Subcutaneous abdominal adipose tissue (tissue), 5 donors: ENCODE measurements around the gene COX6A1.

Experiments used
- H3K27ac ChIP-seq: one replicate; pipeline ENCODE4 v1.7.0; 2013; ENCODE audit warnings: low read depth, mild to moderate bottlenecking, inconsistent platforms, low read length, moderate library complexity
- H3K27me3 ChIP-seq, 5 donors: one replicate each; pipeline ENCODE4 v1.7.0; 2013; ENCODE audit warnings: low read length in 5 of 5, inconsistent platforms in 1 of 5; ENCODE audit not compliant: control insufficient read depth in 5 of 5, insufficient read depth in 4 of 5
- H3K36me3 ChIP-seq, 5 donors: one replicate each; pipeline ENCODE4 v1.7.0; 2013; ENCODE audit warnings: low read length in 5 of 5; ENCODE audit not compliant: control insufficient read depth in 5 of 5, insufficient read depth in 5 of 5
- H3K4me1 ChIP-seq, 5 donors: one replicate each; pipeline ENCODE4 v1.7.0; 2013; ENCODE audit warnings: low read length in 5 of 5, mild to moderate bottlenecking in 3 of 5, moderate library complexity in 1 of 5; ENCODE audit not compliant: control insufficient read depth in 5 of 5, insufficient read depth in 5 of 5
- H3K4me3 ChIP-seq, 5 donors: one replicate each; pipeline ENCODE4 v1.7.0; 2013; ENCODE audit warnings: low read length in 5 of 5, low read depth in 1 of 5
- H3K9ac ChIP-seq, 5 donors: one replicate each; pipeline ENCODE4 v1.7.0; 2013; ENCODE audit warnings: low read length in 5 of 5, mild to moderate bottlenecking in 4 of 5, moderate library complexity in 3 of 5
- H3K9me3 ChIP-seq, 5 donors: one replicate each; pipeline ENCODE4 v1.7.0; 2013; ENCODE audit warnings: low read length in 5 of 5; ENCODE audit not compliant: control insufficient read depth in 5 of 5
- donor health status: healthy.
- donor health status: healthy.
- donor health status: healthy.
- donor health status: healthy.
- donor health status: healthy.

Gene COX6A1

GRCh38 chr12:120406069-120406468 lies 31.8 kb upstream of the COX6A1 start:
- no peak overlapping the region for H3K27ac ChIP-seq
- no peak overlapping the region for H3K4me3 ChIP-seq
- no peaks in the 10 kb centered on the region for H3K9me3 ChIP-seq
- peaks cover 0 to 13% (median 3%) of the 10 kb centered on the region in 5 donors for H3K27me3 ChIP-seq
- no peak overlapping the region for H3K9ac ChIP-seq
- no peaks in the 10 kb centered on the region for H3K36me3 ChIP-seq
- H3K4me1 ChIP-seq: no peaks in the 10 kb centered on the region

- Histone ChIP-seq H3K4me1 (no peaks in the 10 kb centered on the region), H3K9ac (no peak overlapping the region), H3K27me3 (peaks cover 0 to 13% (median 3%) of the 10 kb centered on the region in 5 donors), H3K36me3 (no peaks in the 10 kb centered on the region), H3K27ac (no peak overlapping the region), H3K4me3 (no peak overlapping the region), H3K9me3 (no peaks in the 10 kb centered on the region)
Observed at GRCh38 chr12:120406553-120406952, 31.4 kb upstream of the COX6A1 start.

GRCh38 chr12:120408771-120409170 lies 29.1 kb upstream of the COX6A1 start:
- Histone ChIP-seq H3K27ac (no peak overlapping the region), H3K27me3 (peaks cover 0 to 5% (median 0%) of the 10 kb centered on the region in 5 donors), H3K9ac (no peak overlapping the region), H3K4me3 (no peak overlapping the region), H3K36me3 (no peaks in the 10 kb centered on the region), H3K9me3 (no peaks in the 10 kb centered on the region), H3K4me1 (no peaks in the 10 kb centered on the region)

- peaks cover 0 to 8% (median 0%) of the 10 kb centered on the region in 5 donors for H3K27me3 ChIP-seq
- no peak overlapping the region for H3K27ac ChIP-seq
- no peaks in the 10 kb centered on the region for H3K36me3 ChIP-seq
- H3K4me3 ChIP-seq: no peak overlapping the region
- no peak overlapping the region for H3K9ac ChIP-seq
- no peaks in the 10 kb centered on the region for H3K4me1 ChIP-seq
- H3K9me3 ChIP-seq: no peaks in the 10 kb centered on the region
Observed at GRCh38 chr12:120412421-120412820, 25.5 kb upstream of the COX6A1 start.

- no peaks in the 10 kb centered on the region for H3K4me1 ChIP-seq
- H3K4me3 ChIP-seq: no peak overlapping the region
- no peak overlapping the region for H3K9ac ChIP-seq
- H3K27ac ChIP-seq: no peak overlapping the region
- no peaks in the 10 kb centered on the region for H3K36me3 ChIP-seq
- no peaks in the 10 kb centered on the region for H3K9me3 ChIP-seq
- peaks cover 0 to 8% (median 0%) of the 10 kb centered on the region in 5 donors for H3K27me3 ChIP-seq
Observed at GRCh38 chr12:120413901-120414695, 23.8 kb upstream of the COX6A1 start.

- H3K36me3 ChIP-seq: no peaks in the 10 kb centered on the region
- no peaks in the 10 kb centered on the region for H3K9me3 ChIP-seq
- H3K4me3 ChIP-seq: no peak overlapping the region
- no peak overlapping the region for H3K27ac ChIP-seq
- peaks cover 0 to 8% (median 0%) of the 10 kb centered on the region in 5 donors for H3K27me3 ChIP-seq
- H3K9ac ChIP-seq: no peak overlapping the region
- H3K4me1 ChIP-seq: no peaks in the 10 kb centered on the region
Observed at GRCh38 chr12:120416490-120417216, 21.3 kb upstream of the COX6A1 start.

- H3K27ac ChIP-seq: no peak overlapping the region
- H3K9me3 ChIP-seq: no peaks in the 10 kb centered on the region
- H3K4me3 ChIP-seq: no peak overlapping the region
- H3K4me1 ChIP-seq: no peaks in the 10 kb centered on the region
- H3K27me3 ChIP-seq: peaks cover 0 to 8% (median 0%) of the 10 kb centered on the region in 5 donors
- no peak overlapping the region for H3K9ac ChIP-seq
- H3K36me3 ChIP-seq: no peaks in the 10 kb centered on the region
Observed at GRCh38 chr12:120417917-120418580, 19.9 kb upstream of the COX6A1 start.

- Histone ChIP-seq H3K27ac (no peak overlapping the region), H3K9ac (no peak overlapping the region), H3K36me3 (no peaks in the 10 kb centered on the region), H3K27me3 (peaks cover 0 to 2% (median 0%) of the 10 kb centered on the region in 5 donors), H3K4me3 (no peak overlapping the region), H3K4me1 (no peaks in the 10 kb centered on the region), H3K9me3 (no peaks in the 10 kb centered on the region)
Observed at GRCh38 chr12:120421701-120422100, 16.2 kb upstream of the COX6A1 start.

GRCh38 chr12:120422892-120423456 lies 14.9 kb upstream of the COX6A1 start:
- Histone ChIP-seq H3K36me3 (no peaks in the 10 kb centered on the region), H3K4me3 (no peak overlapping the region), H3K9me3 (no peaks in the 10 kb centered on the region), H3K27ac (no peak overlapping the region), H3K27me3 (no peaks in the 10 kb centered on the region), H3K4me1 (no peaks in the 10 kb centered on the region), H3K9ac (no peak overlapping the region)
